ENCODE results near the gene KIAA1958. TPM values are rescaled to one million over a fixed set of nuclear protein-coding genes. Genes with fewer than 3 reads are reported as not detected.

Gene KIAA1958
- total RNA-seq, 2 experiments from 2014 or later: 5.6 to 6.8 TPM

GRCh38 chr9:112485574-112485973 is 1.1 kb upstream of the KIAA1958 start:
- peaks cover 39% of the 10 kb centered on the region for H3K4me1 Mint-ChIP-seq (ENCODE audit: low read depth)
- H3K36me3 Mint-ChIP-seq (ENCODE audit: low read depth): peaks cover 16% of the 10 kb centered on the region
- intact Hi-C loops (cut with DNase I, micrococcal nuclease): loop anchor here in 1 of 2 experiments (2.0 to 10.0 kb wide), 6 partner anchors 153 to 1001 kb away; partner anchors contain the start of genes DNAJC25, ECPAS, GNG10 and INIP
- H3K9me3 ChIP-seq (ENCODE audit: control insufficient read depth in 1 of 2, insufficient read depth in 1 of 2, low read length in 2 of 2): no peaks in the 10 kb centered on the region
- peak overlapping the region; percentile 93 for H3K4me3 Mint-ChIP-seq
- H3K27me3 ChIP-seq (ENCODE audit: control insufficient read depth in 1 of 2, insufficient read depth in 2 of 2, low read length in 2 of 2): no peaks in the 10 kb centered on the region
- H3K4me3 ChIP-seq (ENCODE audit: low read length): peak overlapping the region; percentile 69
- H3K36me3 ChIP-seq (ENCODE audit: insufficient read depth, low read length): no peaks in the 10 kb centered on the region
- no peak for DNase-seq
- ATAC-seq (ENCODE audit: poor library complexity): no peak
- CTCF ChIA-PET: interaction anchor here (0.7 kb wide), 1 partner anchor 307 kb away, joined by 3 read pairs; no protein-coding TSS in a partner anchor
- POLR2A ChIA-PET: interaction anchor here (0.6 to 2.8 kb wide), 12 partner anchors 9 to 960 kb away, joined by 3 to 18 read pairs (median 4); partner anchors contain the start of genes DNAJC25, HSDL2, INIP and PTBP3
- no peak for TF ChIP-seq CTCF (IDR thresholded peaks at IDR 0.05)
- no peaks in the 10 kb centered on the region for H3K27me3 Mint-ChIP-seq
- no peaks in the 10 kb centered on the region for H3K9me3 Mint-ChIP-seq
- H3K27ac Mint-ChIP-seq: peak overlapping the region; percentile 78
- H3K4me1 ChIP-seq (ENCODE audit: insufficient read depth, low read length): peaks cover 18% of the 10 kb centered on the region
- no peak overlapping the region for H3K27ac ChIP-seq (ENCODE audit: low read depth in 1 of 2, low read length in 2 of 2)

GRCh38 chr9:112487008-112487798 is 576 bp downstream of the KIAA1958 start:
- peak overlapping the region in 1 of 2 donors; percentile 1 for H3K27ac ChIP-seq (ENCODE audit: low read depth in 1 of 2, low read length in 2 of 2)
- DNase-seq (peak; percentile 26 to 78 (median 46)), ATAC-seq (ENCODE audit: poor library complexity) (peak; percentile 69)
- intact Hi-C loops (cut with DNase I, micrococcal nuclease): loop anchor here (1.0 to 10.0 kb wide), 7 partner anchors 155 to 1002 kb away; partner anchors contain the start of genes DNAJC25 (in 1 of the 2), ECPAS (in 1 of the 2), GNG10 (in 1 of the 2) and INIP (in 1 of the 2)
- POLR2A ChIA-PET: interaction anchor here (0.9 to 2.8 kb wide), 11 partner anchors 11 to 962 kb away, joined by 3 to 18 read pairs (median 5); partner anchors contain the start of genes DNAJC25, HSDL2, INIP and PTBP3
- Mint-ChIP-seq H3K27ac (peak overlapping the region; percentile 86), H3K27me3 (no peaks in the 10 kb centered on the region), H3K9me3 (no peaks in the 10 kb centered on the region), H3K4me3 (peak overlapping the region; percentile 97), H3K4me1 (ENCODE audit: low read depth) (peaks cover 48% of the 10 kb centered on the region), H3K36me3 (ENCODE audit: low read depth) (peaks cover 13% of the 10 kb centered on the region)
- no peaks in the 10 kb centered on the region for H3K9me3 ChIP-seq (ENCODE audit: control insufficient read depth in 1 of 2, insufficient read depth in 1 of 2, low read length in 2 of 2)
- no peaks in the 10 kb centered on the region for H3K27me3 ChIP-seq (ENCODE audit: control insufficient read depth in 1 of 2, insufficient read depth in 2 of 2, low read length in 2 of 2)
- CTCF ChIA-PET: interaction anchor here (0.8 kb wide), 1 partner anchor 231 kb away, joined by 3 read pairs; the partner anchor contains the start of gene INIP
- H3K4me3 ChIP-seq (ENCODE audit: low read length): peak overlapping the region; percentile 69
- H3K4me1 ChIP-seq (ENCODE audit: insufficient read depth, low read length): peaks cover 18% of the 10 kb centered on the region
- TF ChIP-seq CTCF (IDR thresholded peaks at IDR 0.05): no peak
- no peaks in the 10 kb centered on the region for H3K36me3 ChIP-seq (ENCODE audit: insufficient read depth, low read length)

- intact Hi-C loops (cut with DNase I, micrococcal nuclease): loop anchor here (1.0 to 10.0 kb wide), 7 partner anchors 156 to 1003 kb away; partner anchors contain the start of genes DNAJC25 (in 1 of the 2), ECPAS (in 1 of the 2), GNG10 (in 1 of the 2) and INIP (in 1 of the 2)
- ChIA-PET POLR2A (interaction anchor here (0.6 to 2.8 kb wide), 4 partner anchors 10 to 1004 kb away, joined by 3 to 18 read pairs (median 4); partner anchors contain the start of genes ECPAS and HSDL2), CTCF (interaction anchor here (0.6 kb wide), 1 partner anchor 233 kb away, joined by 4 read pairs; no protein-coding TSS in a partner anchor)
Observed at GRCh38 chr9:112487799-112488340, 1.2 kb downstream of the KIAA1958 start.

More at GRCh38 chr9:112487799-112488340, 1.2 kb downstream of the KIAA1958 start:
- no peaks in the 10 kb centered on the region for H3K27me3 Mint-ChIP-seq
- H3K27me3 ChIP-seq (ENCODE audit: control insufficient read depth in 1 of 2, insufficient read depth in 2 of 2, low read length in 2 of 2): no peaks in the 10 kb centered on the region
- DNase-seq: no peak
- H3K4me1 ChIP-seq (ENCODE audit: insufficient read depth, low read length): peaks cover 18% of the 10 kb centered on the region
- H3K36me3 Mint-ChIP-seq (ENCODE audit: low read depth): peaks cover 18% of the 10 kb centered on the region
- no peak overlapping the region for H3K27ac ChIP-seq (ENCODE audit: low read depth in 1 of 2, low read length in 2 of 2)
- H3K9me3 ChIP-seq (ENCODE audit: control insufficient read depth in 1 of 2, insufficient read depth in 1 of 2, low read length in 2 of 2): no peaks in the 10 kb centered on the region
- no peaks in the 10 kb centered on the region for H3K9me3 Mint-ChIP-seq
- peak; percentile 3 for ATAC-seq (ENCODE audit: poor library complexity)
- no peak for TF ChIP-seq CTCF (IDR thresholded peaks at IDR 0.05)
- H3K36me3 ChIP-seq (ENCODE audit: insufficient read depth, low read length): no peaks in the 10 kb centered on the region
- H3K4me1 Mint-ChIP-seq (ENCODE audit: low read depth): peaks cover 50% of the 10 kb centered on the region
- peak overlapping the region; percentile 69 for H3K4me3 ChIP-seq (ENCODE audit: low read length)
- peak overlapping the region; percentile 97 for H3K4me3 Mint-ChIP-seq
- H3K27ac Mint-ChIP-seq: peak overlapping the region; percentile 86

All from CD4-positive, alpha-beta T cell (primary cell).